Right cardiac atrium (tissue), 5 donors: ENCODE measurements around the gene TMC7. TPM values are rescaled to one million over a fixed set of nuclear protein-coding genes. Genes with fewer than 3 reads are reported as not detected.
A peak's percentile ranks its signal among the peaks of the same experiment; 100 is the strongest.

Experiments used
- ATAC-seq, 2 donors: fragments of 200-7000 bp; cut with Tn5 transposase; one replicate each; pipeline versions ENCODE4 v1.8.0 to v1.9.1; 2020; ENCODE audit warnings: moderate library complexity in 2 of 2, mild to moderate bottlenecking in 1 of 2
- DNase-seq, 3 donors: peaks; one replicate each; pipeline ENCODE4 v3.0.0-alpha.2; 2020
- H3K27ac ChIP-seq: one replicate; pipeline ENCODE4 v1.5.1; 2013; ENCODE audit warnings: mild to moderate bottlenecking, low read length, control low read depth, moderate library complexity
- H3K27me3 ChIP-seq: one replicate; pipeline ENCODE4 v1.6.1; 2013; ENCODE audit not compliant: control insufficient read depth, insufficient read depth
- H3K4me1 ChIP-seq: one replicate; pipeline ENCODE4 v1.6.1; 2013; ENCODE audit warnings: low read length; ENCODE audit not compliant: control insufficient read depth, insufficient read depth
- H3K4me3 ChIP-seq: one replicate; pipeline ENCODE4 v1.5.1; 2013; ENCODE audit warnings: low read length, control low read depth
- H3K9me3 ChIP-seq: one replicate; pipeline ENCODE4 v1.6.1; 2013; ENCODE audit warnings: low read length; ENCODE audit not compliant: control insufficient read depth
- WGBS: extraction: QIAGEN DNeasy Blood & Tissue Kit; methylation state at CpG from one replicate; pipeline ENCODE4 v1.1.7; 2013; 5-methylcytosine and 5-hydroxymethylcytosine counted together
- intact Hi-C, 4 donors: fragments of 100-400 bp; cut with DNase I; formaldehyde crosslinking; loops; one replicate each; pipeline versions ENCODE4 v1.11.0 to v1.14.0; 2022 to 2023
- polyA plus RNA-seq: library from polyadenylated mRNA; stranded (reverse); fragments of 200-250 nt; gene quantifications from one replicate; pipeline ENCODE4 v1.2.3, GENCODE V29; 2013
- total RNA-seq, 4 donors: library from RNA; stranded (reverse); fragmentation: NEBNext Ultra II Directional; extraction: Animal tissue kit (Norgen Biotek cat#: 25700); gene quantifications; one replicate each; pipeline ENCODE4 v1.2.1, GENCODE V29; 2021
- donor health status: healthy with polysubstance abuse.
- donor health status: DM: no; HTN: yes; CAD: no.
- donor health status: DM: no; HTN: no; CAD: no.
- donor health status: DM: no; HTN: yes; CAD: no; lungs with severe emphysema.
- donor health status: DM: yes; HTN: yes; CAD: no.

TMC7 gene
- total and polyA plus RNA-seq, 5 donors: 0.44 to 0.84 (median 0.58) TPM

GRCh38 chr16:19005561-19006445 is 22.1 kb downstream of the TMC7 start:
- WGBS: 78% methylated on average over 16 of the region's 16 CpGs
- H3K4me3 ChIP-seq: no peak overlapping the region
- H3K4me1 ChIP-seq: no peaks in the 10 kb centered on the region
- H3K27me3 ChIP-seq: no peaks in the 10 kb centered on the region
- intact Hi-C loops: no loop called here
- H3K27ac ChIP-seq: no peak overlapping the region
- peaks cover 2% of the 10 kb centered on the region for H3K9me3 ChIP-seq
- ATAC-seq: peak; percentile 64 to 81
- peak in 2 of 3 donors; percentile 46 to 59 for DNase-seq

GRCh38 chr16:19006446-19007315 is 22.9 kb downstream of the TMC7 start:
- no peak for ATAC-seq
- DNase-seq: no peak
- 91% methylated on average over 20 of the region's 20 CpGs for WGBS
- no peaks in the 10 kb centered on the region for H3K4me1 ChIP-seq
- H3K27me3 ChIP-seq: no peaks in the 10 kb centered on the region
- no peak overlapping the region for H3K27ac ChIP-seq
- H3K9me3 ChIP-seq: peaks cover 2% of the 10 kb centered on the region
- intact Hi-C loops: no loop called here
- no peak overlapping the region for H3K4me3 ChIP-seq

GRCh38 chr16:19008245-19009169 is 24.8 kb downstream of the TMC7 start:
- DNase-seq (no peak), ATAC-seq (no peak)
- Histone ChIP-seq H3K4me3 (no peak overlapping the region), H3K9me3 (peaks cover 2% of the 10 kb centered on the region), H3K27me3 (no peaks in the 10 kb centered on the region), H3K27ac (no peak overlapping the region), H3K4me1 (no peaks in the 10 kb centered on the region)
- 65% methylated on average over 7 of the region's 7 CpGs for WGBS
- intact Hi-C loops: no loop called here

- no peak for DNase-seq
- ATAC-seq: no peak
- Histone ChIP-seq H3K4me1 (no peaks in the 10 kb centered on the region), H3K9me3 (peaks cover 2% of the 10 kb centered on the region), H3K27me3 (no peaks in the 10 kb centered on the region), H3K4me3 (no peak overlapping the region), H3K27ac (no peak overlapping the region)
- 88% methylated on average over 3 of the region's 3 CpGs for WGBS
- intact Hi-C loops: no loop called here
Measured at GRCh38 chr16:19011169-19011731, 27.5 kb downstream of the TMC7 start.

GRCh38 chr16:19014461-19014860 is 30.7 kb downstream of the TMC7 start:
- Histone ChIP-seq H3K27me3 (no peaks in the 10 kb centered on the region), H3K9me3 (peaks cover 2% of the 10 kb centered on the region), H3K27ac (no peak overlapping the region), H3K4me3 (no peak overlapping the region), H3K4me1 (no peaks in the 10 kb centered on the region)
- DNase-seq (no peak), ATAC-seq (no peak)
- intact Hi-C loops: no loop called here
- 50% methylated on average over 7 of the region's 7 CpGs for WGBS

GRCh38 chr16:19017179-19017578 is 33.4 kb downstream of the TMC7 start:
- Histone ChIP-seq H3K4me3 (no peak overlapping the region), H3K27me3 (no peaks in the 10 kb centered on the region), H3K9me3 (no peaks in the 10 kb centered on the region), H3K27ac (no peak overlapping the region), H3K4me1 (no peaks in the 10 kb centered on the region)
- intact Hi-C loops: no loop called here
- ATAC-seq (no peak), DNase-seq (no peak)

GRCh38 chr16:19020689-19021088 is 37.0 kb downstream of the TMC7 start:
- Histone ChIP-seq H3K4me1 (no peaks in the 10 kb centered on the region), H3K27me3 (no peaks in the 10 kb centered on the region), H3K9me3 (no peaks in the 10 kb centered on the region), H3K27ac (no peak overlapping the region), H3K4me3 (no peak overlapping the region)
- DNase-seq: no peak
- WGBS: 92% methylated on average over 4 of the region's 4 CpGs
- intact Hi-C loops: no loop called here
- ATAC-seq: no peak

- Histone ChIP-seq H3K27ac (no peak overlapping the region), H3K4me3 (no peak overlapping the region), H3K27me3 (no peaks in the 10 kb centered on the region), H3K9me3 (no peaks in the 10 kb centered on the region), H3K4me1 (no peaks in the 10 kb centered on the region)
- intact Hi-C loops: no loop called here
- DNase-seq (no peak), ATAC-seq (no peak)
- WGBS: 90% methylated on average over 4 of the region's 4 CpGs
Measured at GRCh38 chr16:19021747-19022146, 38.0 kb downstream of the TMC7 start.

GRCh38 chr16:19027416-19027815 is 43.7 kb downstream of the TMC7 start:
- 26% methylated on average over 3 of the region's 3 CpGs for WGBS
- H3K27me3 ChIP-seq: no peaks in the 10 kb centered on the region
- no peaks in the 10 kb centered on the region for H3K4me1 ChIP-seq
- intact Hi-C loops: no loop called here
- no peak overlapping the region for H3K27ac ChIP-seq
- H3K9me3 ChIP-seq: no peaks in the 10 kb centered on the region
- H3K4me3 ChIP-seq: no peak overlapping the region
- ATAC-seq (peak in 1 of 2 donors; percentile 33), DNase-seq (no peak)

GRCh38 chr16:19029980-19030379 is 46.2 kb downstream of the TMC7 start:
- no peak overlapping the region for H3K27ac ChIP-seq
- intact Hi-C loops: no loop called here
- H3K4me1 ChIP-seq: no peaks in the 10 kb centered on the region
- WGBS: 56% methylated on average over 6 of the region's 6 CpGs
- H3K9me3 ChIP-seq: no peaks in the 10 kb centered on the region
- no peak overlapping the region for H3K4me3 ChIP-seq
- no peak for DNase-seq
- no peaks in the 10 kb centered on the region for H3K27me3 ChIP-seq
- ATAC-seq: peak in 1 of 2 donors; percentile 52
